GM19463 (cell line): Measurements from ENCODE around the gene CRIM1.
"Not testable (repeated sequence)": the region's sequence is repeated elsewhere in the genome, so short reads cannot be mapped to it uniquely, and the experiment has no call there.

Source experiments
- ATAC-seq: cut with Tn5 transposase; IDR thresholded peaks from one replicate; pipeline ENCODE4 v1.9.1; 2021; ENCODE audit warnings: mild to moderate bottlenecking, moderate library complexity; ENCODE audit not compliant: unreplicated experiment

The CRIM1 gene, protein sequence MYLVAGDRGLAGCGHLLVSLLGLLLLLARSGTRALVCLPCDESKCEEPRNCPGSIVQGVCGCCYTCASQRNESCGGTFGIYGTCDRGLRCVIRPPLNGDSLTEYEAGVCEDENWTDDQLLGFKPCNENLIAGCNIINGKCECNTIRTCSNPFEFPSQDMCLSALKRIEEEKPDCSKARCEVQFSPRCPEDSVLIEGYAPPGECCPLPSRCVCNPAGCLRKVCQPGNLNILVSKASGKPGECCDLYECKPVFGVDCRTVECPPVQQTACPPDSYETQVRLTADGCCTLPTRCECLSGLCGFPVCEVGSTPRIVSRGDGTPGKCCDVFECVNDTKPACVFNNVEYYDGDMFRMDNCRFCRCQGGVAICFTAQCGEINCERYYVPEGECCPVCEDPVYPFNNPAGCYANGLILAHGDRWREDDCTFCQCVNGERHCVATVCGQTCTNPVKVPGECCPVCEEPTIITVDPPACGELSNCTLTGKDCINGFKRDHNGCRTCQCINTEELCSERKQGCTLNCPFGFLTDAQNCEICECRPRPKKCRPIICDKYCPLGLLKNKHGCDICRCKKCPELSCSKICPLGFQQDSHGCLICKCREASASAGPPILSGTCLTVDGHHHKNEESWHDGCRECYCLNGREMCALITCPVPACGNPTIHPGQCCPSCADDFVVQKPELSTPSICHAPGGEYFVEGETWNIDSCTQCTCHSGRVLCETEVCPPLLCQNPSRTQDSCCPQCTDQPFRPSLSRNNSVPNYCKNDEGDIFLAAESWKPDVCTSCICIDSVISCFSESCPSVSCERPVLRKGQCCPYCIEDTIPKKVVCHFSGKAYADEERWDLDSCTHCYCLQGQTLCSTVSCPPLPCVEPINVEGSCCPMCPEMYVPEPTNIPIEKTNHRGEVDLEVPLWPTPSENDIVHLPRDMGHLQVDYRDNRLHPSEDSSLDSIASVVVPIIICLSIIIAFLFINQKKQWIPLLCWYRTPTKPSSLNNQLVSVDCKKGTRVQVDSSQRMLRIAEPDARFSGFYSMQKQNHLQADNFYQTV

DNA sequence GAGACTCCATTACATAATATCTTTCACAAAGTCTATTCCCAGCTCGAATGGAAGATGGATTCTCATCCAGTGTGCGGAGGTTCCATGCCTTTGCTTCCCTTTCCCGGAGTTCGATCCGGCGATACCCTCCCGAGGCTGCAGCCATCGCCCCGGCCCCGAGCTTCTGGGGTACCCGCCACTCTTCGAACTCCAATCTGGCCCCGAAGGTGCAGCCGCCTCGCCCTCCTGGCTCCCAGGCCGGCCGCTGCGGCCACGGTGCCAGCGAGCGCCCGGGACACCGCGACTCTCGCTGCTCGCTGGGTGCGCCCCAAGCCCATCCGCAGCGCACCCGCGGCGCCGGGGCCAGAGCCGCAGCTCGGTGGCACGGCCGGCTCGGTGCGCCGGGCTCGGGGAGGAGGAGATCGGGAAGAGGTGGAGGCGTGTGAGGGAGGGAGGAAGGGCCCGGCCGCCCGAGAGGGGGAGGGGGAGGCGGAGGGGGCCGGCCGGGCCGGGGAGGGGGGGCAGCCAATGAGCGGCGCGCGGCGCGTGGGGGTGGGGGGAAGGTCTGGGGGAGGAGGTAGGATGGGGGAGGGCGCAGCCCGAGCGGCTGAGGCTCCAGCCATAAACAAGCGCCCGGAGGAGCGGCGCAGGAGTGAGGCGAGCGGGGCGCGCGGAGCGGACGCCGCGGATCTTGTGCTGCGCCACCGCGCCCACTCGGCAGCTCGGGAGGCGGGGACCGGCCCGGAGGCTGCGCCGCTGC is at the start of gene CRIM1:
CRIM1 (plus strand) TSS at position 628 of the 739 bp plus-strand sequence. CDS start 515 bp downstream, outside the sequence.
- peak; percentile 35 for ATAC-seq

DNA sequence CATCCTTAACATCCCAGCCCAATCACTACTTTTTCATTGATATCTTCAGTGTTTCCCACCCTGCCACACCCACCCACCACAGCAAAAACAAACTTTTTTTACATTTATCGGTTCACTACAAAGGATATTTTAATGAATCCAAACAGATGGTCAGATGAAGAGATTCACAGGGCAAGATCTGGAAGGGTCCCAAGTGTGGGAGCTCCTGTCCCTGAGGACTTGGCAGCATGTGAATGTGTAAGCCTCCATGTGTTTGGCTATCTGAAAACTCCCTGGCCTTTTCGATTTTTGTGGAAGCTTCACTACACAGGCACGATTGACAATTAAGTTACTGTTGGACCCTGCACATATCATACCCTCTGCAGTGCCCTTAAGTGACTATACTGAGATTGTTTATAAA is 48.1 kb upstream of the CRIM1 start:
- no peak for ATAC-seq

DNA sequence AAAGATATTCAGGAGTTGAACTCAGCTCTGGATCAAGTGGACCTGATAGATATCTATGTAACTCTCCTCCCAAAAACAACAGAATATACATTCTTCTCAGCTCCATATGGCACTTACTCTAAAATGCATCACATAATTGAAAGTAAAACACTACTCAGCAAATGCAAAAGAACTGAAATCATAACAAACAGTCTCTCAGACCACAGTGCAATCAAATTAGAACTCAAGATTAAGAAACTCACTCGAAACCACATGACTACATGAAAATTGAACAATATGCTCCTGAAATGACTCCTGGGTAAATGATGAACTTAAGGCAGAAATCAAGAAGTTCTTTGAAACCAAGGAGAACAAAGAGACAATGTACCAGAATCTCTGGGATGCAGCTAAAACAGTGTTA is 45.1 kb upstream of the CRIM1 start:
- not testable (repeated sequence) for ATAC-seq

DNA sequence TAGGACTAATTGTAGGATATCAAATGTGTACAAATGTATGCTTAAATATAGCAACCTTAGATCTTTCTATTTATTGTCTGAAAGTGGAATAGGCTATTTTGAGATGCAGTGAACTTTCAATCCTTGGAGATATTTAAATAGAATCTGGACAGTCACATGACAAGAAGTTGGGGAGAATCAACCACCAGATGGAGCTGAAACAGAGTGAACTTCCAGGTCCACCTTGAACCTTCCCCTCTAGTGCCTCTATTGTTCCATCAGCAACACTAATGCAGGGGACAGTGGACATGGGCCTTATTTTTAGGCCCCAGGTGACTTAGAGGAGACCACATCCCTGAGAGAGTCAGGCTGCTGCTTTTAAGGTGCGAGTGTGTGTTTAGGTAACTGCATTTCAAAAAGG is 37.0 kb upstream of the CRIM1 start:
- no peak for ATAC-seq

DNA sequence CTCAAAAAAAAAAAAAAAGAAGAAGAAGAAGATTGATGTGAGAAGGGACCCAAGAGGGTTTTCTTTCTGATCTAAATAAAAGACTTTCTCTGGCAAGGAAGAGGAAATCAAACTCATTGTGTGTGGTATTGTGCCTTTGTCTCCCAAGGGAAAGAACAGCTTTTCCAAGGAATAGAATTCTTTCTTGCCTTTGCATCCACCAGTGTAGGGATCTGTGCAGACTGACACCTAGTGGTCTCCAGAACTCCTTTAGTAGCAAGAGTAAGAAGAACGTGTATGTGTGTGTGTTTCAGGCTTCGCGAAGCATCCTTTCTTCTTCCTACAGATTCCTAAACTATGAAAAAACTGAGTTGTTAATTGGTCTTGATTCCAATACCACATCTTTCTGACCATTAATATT is 33.5 kb upstream of the CRIM1 start:
- no peak for ATAC-seq

DNA sequence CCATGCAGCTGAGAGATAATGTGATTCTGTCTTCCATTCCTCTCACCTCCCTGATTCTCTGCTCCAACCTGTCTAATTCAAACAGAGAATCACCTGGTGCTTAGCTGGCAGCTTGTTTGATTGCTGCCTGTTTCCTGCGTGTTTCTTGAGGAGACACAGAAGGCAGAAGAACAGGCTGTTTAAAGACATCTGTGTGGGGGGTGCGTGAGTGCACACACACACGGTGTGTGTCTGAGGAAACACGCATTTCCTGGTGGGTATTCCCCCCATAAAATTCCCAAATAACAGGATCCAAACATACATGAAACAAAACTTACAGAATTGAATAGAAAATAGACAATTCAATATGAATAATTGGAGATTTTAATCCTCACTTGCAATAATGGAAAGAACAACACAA is 29.3 kb upstream of the CRIM1 start:
- ATAC-seq, result no peak

DNA sequence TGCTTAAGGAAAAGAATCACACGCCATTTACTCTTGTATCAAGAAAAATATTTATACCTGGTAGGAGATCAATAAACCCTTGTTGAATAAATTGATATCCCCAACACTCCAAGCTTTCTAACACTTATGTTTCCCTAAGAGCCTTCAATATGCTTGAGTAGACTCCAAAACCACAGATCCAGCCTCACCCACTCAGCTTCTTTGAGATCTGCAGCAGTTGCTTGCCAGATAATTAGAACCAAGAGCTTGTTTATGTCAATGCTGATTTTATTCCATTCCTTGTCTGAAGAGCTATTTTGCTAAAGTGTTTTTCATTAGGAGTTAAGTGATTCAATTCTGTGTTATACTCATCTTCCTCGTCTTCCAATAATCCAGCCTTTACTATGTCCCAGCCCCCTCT is 26.3 kb upstream of the CRIM1 start:
- no peak for ATAC-seq

DNA sequence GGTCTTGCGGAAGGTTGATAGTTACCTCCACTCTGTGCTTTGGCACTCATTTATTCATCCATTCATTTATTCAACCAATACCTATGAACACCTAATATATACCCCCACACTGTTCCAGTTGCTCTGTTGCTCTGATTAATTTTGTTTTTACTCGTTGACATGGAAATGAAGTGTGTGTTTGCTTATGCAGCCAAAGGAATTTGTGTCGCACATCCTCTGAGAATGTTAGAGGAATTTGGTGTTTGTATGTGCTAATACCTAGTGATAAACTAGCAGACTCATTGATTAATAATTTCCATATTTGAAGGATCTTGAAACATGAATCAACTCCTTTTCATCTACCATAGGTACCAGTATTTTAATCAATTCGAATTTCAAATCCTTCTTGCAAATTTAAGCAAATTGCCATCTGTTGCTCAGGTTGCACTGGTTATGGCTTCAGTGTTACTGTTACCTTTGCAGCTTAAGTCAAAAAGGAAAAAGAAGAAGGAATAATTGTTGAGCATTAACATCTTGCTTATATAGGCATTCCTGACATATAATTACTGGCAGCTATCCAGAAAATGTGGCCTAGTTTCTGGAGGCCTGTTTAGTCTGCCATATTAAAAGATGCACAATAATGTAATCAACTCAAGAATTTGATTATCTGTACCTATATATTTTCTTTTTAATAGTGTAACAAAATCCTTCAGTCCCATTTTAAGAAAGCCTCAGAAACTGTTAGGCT is 25.7 kb upstream of the CRIM1 start:
- no peak for ATAC-seq

DNA sequence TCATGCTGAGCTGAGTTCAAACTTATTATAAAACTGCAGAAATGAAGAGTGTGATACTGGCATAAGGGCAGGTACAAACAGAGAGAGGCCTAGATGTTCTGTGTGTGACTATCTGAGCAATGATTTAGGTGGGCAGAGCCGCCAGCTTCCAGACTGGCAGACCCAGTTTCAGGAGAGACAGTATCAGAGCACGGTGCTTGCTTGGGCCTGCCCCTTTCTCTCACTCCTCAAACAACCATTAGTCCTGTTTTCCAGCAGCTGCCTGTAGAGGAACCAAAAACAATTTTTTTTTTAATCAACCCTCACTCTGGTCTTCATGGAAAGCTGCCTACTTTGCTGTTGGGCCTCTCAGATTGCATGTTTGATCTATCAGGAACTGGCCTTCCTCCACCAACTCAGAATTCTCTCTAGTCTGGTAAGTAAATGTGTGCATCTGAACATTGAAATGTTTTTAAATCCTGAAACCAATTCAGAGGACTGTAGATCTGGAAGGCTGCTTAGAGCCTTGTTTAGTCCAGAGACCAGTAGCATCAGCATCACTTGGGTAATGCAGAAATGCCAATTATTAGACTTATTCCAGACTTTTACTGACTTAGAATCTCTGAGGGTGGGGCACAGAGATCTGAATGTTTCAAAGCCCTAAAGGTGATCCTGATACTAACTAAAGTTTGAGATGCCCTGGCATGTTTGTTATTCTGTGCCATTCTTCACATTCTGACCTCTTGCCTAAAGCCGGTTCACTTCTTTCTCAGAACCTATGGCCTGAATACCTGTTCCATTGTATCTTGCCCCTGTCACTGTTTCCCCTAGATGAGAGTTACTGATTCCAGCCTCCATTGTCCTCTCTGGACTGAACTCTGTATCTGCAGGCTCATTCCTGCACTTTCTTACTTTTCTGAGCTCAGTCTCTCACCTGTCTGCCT is 24.8 kb upstream of the CRIM1 start:
- no peak for ATAC-seq

DNA sequence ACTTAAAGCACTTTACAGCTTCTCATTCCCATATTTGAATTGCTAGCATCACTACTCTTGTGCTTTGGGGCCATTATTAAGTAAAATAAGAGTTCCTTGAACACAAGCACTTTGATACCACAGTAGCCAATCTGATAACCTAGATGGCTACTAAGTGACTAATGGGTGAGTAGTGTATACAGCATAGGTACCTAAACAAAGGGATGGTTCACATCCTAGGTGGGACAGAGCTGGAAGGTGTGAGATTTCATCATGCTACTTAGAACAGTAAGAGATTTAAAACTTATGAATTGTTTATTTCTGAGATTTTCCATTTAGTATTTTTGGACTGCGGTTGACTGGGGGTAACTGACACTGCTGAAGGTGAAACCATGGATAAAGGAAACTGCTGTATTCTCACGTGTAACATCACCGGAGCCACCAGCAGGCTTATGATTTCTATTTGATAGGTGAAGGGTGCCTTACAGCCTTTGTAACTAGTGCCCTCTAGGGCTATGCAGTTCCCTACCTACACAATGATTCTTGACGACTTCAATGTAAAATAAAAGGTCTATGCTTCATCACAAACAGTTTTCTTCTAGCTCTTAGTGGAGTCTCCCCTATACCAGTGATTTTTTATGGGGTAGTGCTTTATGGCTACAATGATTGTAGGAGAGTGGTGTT is 22.1 kb upstream of the CRIM1 start:
- ATAC-seq, result no peak

DNA sequence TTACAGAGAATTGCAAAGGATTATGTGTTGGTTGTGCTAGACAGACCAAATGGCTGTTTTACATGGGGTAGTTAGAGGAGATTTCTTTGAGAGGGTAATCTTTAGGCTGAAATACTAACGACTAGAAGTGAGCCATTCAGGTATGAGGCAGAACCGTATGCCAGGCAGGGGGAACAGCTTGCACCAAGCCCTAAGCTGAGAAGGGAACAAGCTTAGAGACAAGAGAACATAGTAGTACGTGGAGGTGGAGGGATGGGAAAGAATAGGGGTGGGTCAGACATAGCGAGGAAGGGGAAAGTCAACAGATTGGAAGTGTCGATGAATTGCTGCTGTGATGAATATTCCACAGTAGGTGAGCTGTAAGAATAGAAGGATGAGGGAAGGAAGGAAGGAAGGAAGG is 20.0 kb upstream of the CRIM1 start:
- no peak for ATAC-seq

DNA sequence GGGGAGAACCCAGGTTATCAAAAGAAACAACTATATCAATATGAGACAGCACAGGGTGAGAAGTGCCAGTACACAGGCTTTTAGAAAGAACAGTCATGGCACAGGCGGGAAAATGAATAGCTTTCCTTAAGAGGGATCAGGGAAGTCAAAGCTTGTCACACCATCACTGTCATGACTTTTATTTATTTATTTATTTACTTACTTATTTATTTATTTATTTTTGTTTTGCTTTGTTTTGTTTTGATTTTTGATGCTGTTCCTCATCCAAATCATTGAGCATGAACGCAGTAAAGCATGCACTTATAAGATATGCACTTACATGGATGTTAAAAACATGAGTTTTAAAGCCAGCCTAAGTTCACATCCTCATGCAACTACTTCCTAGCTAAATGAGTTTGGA is 19.3 kb upstream of the CRIM1 start:
- no peak for ATAC-seq

DNA sequence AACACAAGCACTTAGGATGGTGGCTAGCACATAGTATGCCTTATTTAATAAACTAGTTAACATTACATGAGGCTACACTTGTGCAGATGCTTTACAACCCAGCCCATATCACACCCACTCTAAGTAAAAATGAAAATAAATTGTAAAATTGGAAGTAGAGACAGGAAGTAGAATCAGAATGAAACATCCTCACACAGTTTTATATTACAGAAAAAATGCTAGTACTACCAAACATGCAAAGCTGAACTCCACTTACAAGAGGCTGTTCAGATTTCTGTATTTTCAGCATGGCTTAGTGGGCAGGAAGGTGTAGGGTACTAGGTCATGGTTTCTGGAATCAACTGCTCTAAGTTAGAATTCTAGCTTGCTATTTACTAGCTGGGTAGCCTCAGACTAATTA is 18.2 kb upstream of the CRIM1 start:
- peak; percentile 69 for ATAC-seq

DNA sequence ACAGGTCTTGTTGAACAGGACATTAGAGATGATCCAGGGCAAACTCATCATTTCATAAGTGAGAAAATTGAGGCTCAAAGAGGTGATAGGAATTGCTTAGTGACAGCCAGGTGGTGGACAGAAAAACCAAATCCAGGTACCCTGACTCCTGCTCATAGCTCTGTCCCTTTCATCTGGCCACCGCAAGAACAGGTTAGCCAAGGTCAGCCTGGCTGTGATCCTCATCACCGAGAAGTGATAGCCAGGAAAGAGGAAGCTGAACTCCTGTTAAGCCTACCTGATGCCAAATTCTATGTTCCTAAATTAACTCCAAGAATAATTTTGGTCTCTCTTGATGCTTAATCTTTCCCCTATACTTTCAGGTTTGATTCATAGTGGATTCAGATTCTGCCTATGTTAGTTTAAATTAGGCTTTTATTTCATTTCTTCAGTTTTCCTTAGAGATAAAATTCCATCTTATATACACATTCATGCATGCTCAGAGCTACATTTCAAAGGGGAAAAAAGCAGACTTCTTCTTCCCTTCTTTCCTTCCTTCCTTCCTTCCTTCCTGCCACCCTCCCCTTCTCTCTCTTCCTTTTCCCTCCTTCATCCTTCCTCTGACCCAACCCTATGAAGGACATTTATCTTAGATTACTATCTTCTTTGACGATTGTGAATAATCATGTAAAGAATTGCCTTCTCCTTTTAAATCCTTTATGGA is 17.3 kb upstream of the CRIM1 start:
- no peak for ATAC-seq

DNA sequence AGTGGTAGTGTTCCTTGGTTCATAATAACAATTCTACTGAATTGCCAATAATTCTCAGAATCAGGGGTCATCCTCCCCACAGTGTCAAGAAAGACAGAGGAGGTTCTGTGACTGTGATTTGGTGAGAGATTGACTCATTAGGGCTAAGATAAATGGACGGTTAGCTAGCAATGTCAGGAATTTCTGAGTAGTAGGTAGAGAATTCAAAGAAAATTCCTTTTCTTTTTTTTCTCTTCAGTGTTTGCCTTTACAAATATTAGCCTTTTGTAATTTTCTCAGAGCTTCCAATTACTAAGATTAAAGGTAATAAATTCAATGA is 16.8 kb upstream of the CRIM1 start:
- ATAC-seq, result no peak

DNA sequence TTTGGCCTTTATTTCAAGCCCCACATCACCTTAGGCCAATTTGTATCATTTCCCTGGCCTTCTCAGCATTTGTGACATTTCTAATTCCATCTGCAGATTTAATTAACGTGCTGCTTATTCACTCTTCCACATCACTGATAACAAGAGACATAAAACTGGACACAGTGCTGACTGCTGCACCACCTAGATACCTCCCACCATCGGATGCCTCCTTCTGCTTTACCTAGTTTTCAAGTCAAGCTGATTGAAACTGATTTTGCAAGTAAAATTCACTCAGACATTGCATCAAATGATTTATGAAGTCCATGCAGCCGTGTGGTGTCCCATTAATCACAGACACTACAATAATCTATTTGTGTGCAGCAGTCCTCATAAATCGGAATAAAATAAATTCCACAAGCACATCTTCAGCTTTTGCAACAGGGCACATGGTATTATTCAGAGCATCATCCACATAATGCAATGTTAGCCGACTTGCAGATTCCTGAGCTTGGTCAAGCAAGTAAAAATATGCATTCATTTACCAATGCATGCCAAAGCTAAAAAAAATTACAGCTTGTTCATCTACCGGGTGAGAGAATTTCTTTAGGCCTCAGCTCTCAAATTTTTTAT is 15.9 kb upstream of the CRIM1 start:
- ATAC-seq, result no peak

DNA sequence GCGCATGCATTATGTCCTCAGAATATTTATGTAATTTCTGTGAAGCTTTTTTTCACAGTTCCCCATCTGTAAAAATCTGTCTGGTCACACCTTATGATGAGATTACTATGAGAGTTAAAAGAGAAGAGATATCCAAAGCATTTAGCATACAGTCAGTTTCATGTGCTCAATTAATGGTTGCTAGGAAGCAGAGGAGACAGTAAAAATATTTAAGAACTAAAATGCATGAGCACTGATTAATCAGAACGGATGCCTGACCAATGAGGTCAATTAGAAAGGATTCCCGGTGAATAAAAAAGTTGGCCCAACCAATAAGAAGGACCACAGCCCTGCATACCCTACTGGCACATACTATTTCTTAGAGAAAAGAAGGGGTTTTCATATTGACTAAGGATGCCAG is 12.0 kb upstream of the CRIM1 start:
- no peak for ATAC-seq

DNA sequence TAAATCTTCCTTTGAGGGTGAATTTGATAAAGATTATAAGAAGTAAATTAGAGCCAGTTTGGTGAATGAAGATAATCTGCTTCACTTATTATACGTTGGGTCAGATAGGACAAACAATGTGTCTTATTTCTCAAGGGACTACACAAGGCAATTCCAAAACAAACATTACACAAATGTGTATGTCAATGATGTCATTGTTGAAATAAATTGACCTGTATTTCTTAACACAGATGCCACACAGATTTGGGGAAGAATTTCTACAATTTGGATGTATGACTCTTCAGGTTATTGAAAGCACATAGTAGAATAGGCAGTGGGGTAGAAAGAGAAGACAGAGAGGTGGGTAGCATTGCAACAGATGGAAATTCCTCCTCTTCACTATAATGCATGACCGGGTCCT is 6.9 kb upstream of the CRIM1 start:
- no peak for ATAC-seq
